ENCODE measurements around the gene IMPDH2. TPM values are rescaled to one million over a fixed set of nuclear protein-coding genes. Genes with fewer than 3 reads are reported as not detected.
A peak's percentile ranks its signal among the peaks of the same experiment; 100 is the strongest.

The IMPDH2 gene
- total and polyA plus RNA-seq, 2 experiments from 2014 or later, result 198 to 314 TPM

DNA sequence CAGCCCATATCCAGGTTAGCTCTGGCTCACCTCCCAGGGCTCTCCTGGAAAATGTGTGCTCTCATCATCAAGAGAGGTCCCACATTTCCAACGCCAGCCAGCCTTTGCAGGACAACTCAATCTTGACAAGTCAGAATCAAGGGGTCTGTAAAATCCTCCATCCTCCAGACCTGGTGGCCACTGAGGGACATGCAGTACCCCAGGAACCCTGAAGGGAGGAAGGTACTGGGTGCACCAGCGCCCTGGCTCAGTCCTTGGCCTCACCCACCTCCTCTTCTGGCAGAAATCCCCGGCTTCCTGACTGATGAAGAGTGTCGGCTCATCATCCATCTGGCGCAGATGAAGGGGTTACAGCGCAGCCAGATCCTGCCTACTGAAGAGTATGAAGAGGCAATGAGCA lies 28.0 kb downstream of the IMPDH2 start:
- Histone ChIP-seq H3F3A (replicated peaks; ENCODE audit: low read depth) (0 out of 2 replicates have a peak, but pooled peaks cover under 1% of the 10 kb centered on the region), H3K4me2 (no peak overlapping the region), H3K4me3 (no peak overlapping the region), H3K36me3 (ENCODE audit: insufficient read depth) (no peaks in the 10 kb centered on the region), H3K9me2 (ENCODE audit: insufficient read depth) (no peaks in the 10 kb centered on the region; the same call in 1 of the 2 replicates), H4K20me1 (replicated peaks; ENCODE audit: insufficient read depth) (no peaks in the 10 kb centered on the region; the same call in 1 of the 2 replicates), H3K4me1 (ENCODE audit: insufficient read depth) (peaks cover 11% of the 10 kb centered on the region), H3K27me3 (ENCODE audit: insufficient read depth) (no peaks in the 10 kb centered on the region), H3K79me2 (replicated peaks; ENCODE audit: insufficient read depth) (no peaks in the 10 kb centered on the region), H3K27ac (ENCODE audit: low read depth) (no peak overlapping the region), H2AFZ (no peak overlapping the region)
- Mint-ChIP-seq H3K27ac (no peak overlapping the region), H3K36me3 (ENCODE audit: low read depth) (no peaks in the 10 kb centered on the region; the same call in 2 of the 3 replicates), H3K9me3 (no peaks in the 10 kb centered on the region), H3K4me1 (peaks cover 23% of the 10 kb centered on the region), H3K4me3 (no peak overlapping the region), H3K27me3 (ENCODE audit: insufficient read depth, low read depth, poor library complexity) (peaks cover 4% of the 10 kb centered on the region)
- TF ChIP-seq REST (IDR thresholded peaks at IDR 0.05; ENCODE audit: unreplicated experiment), result no peak
- no peak for TF ChIP-seq POLR2AphosphoS5 (IDR thresholded peaks at IDR 0.05; ENCODE audit: low read depth)
- no peak for TF ChIP-seq CREB1 (CRISPR knock-in tag; IDR thresholded peaks at IDR 0.05; ENCODE audit: low read depth)
- no peak for TF ChIP-seq NANOG (IDR thresholded peaks at IDR 0.05; ENCODE audit: borderline replicate concordance)
- TF ChIP-seq JUNB (IDR thresholded peaks at IDR 0.05; ENCODE audit: unreplicated experiment), result no peak
- no peak for TF ChIP-seq STAT1 (IDR thresholded peaks at IDR 0.05; ENCODE audit: unreplicated experiment)
- TF ChIP-seq ZNF462 (CRISPR knock-in tag; IDR thresholded peaks at IDR 0.05), result no peak
- no peak for TF ChIP-seq ETS1 (IDR thresholded peaks at IDR 0.05)
- TF ChIP-seq EZH2 (IDR thresholded peaks at IDR 0.05; ENCODE audit: low read depth, unreplicated experiment), result no peak
- no peak for TF ChIP-seq ZNF331 (CRISPR knock-in tag; IDR thresholded peaks at IDR 0.05; ENCODE audit: low read depth)
- TF ChIP-seq EZH2phosphoT487 (IDR thresholded peaks at IDR 0.05; ENCODE audit: unreplicated experiment), result no peak
- no peak for TF ChIP-seq ZNF114 (CRISPR knock-in tag; IDR thresholded peaks at IDR 0.05)
- TF ChIP-seq, protein P1, sequence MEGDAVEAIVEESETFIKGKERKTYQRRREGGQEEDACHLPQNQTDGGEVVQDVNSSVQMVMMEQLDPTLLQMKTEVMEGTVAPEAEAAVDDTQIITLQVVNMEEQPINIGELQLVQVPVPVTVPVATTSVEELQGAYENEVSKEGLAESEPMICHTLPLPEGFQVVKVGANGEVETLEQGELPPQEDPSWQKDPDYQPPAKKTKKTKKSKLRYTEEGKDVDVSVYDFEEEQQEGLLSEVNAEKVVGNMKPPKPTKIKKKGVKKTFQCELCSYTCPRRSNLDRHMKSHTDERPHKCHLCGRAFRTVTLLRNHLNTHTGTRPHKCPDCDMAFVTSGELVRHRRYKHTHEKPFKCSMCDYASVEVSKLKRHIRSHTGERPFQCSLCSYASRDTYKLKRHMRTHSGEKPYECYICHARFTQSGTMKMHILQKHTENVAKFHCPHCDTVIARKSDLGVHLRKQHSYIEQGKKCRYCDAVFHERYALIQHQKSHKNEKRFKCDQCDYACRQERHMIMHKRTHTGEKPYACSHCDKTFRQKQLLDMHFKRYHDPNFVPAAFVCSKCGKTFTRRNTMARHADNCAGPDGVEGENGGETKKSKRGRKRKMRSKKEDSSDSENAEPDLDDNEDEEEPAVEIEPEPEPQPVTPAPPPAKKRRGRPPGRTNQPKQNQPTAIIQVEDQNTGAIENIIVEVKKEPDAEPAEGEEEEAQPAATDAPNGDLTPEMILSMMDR (conservative IDR thresholded peaks at IDR 0.05; ENCODE audit: low read depth in 2 of 2), result no peak; a peak in 1 of 4 replicates
- DNase-seq (ENCODE audit: low spot score), result no peak
- peak; percentile 17; the same call in 2 of the 3 replicates for ATAC-seq
